Activated CD4-positive, CD25-positive, alpha-beta regulatory T cell treated with anti-CD3 and anti-CD28 coated beads, Interleukin-2, amount 50 U/mL, for 72 hours (primary cell): ENCODE data around the gene KLK4.
"Not testable (repeated sequence)": the region's sequence is repeated elsewhere in the genome, so short reads cannot be mapped to it uniquely, and the experiment has no call there.

Experiments used
- DNase-seq: peaks from one replicate; pipeline ENCODE4 v3.0.0; 2021

KLK4 gene

GRCh38 chr19:50912727-50913716, 1.8 kb upstream of the KLK4 start:
- DNase-seq, result no peak

GRCh38 chr19:50912102-50912599, 956 bp upstream of the KLK4 start:
- no peak for DNase-seq

GRCh38 chr19:50910722-50911121, 473 bp downstream of the KLK4 start:
- no peak for DNase-seq

- peak; percentile 39 for DNase-seq
Measured at GRCh38 chr19:50909240-50910070, 1.7 kb downstream of the KLK4 start.

- no peak for DNase-seq
Measured at GRCh38 chr19:50908336-50908735, 2.9 kb downstream of the KLK4 start.

- DNase-seq, result peak; percentile 42
Measured at GRCh38 chr19:50906217-50906616, 5.0 kb downstream of the KLK4 start.

GRCh38 chr19:50902640-50903039, 8.6 kb downstream of the KLK4 start:
- DNase-seq, result no peak

- DNase-seq, result no peak
Measured at GRCh38 chr19:50899569-50899968, 11.6 kb downstream of the KLK4 start.

- DNase-seq, result no peak
Measured at GRCh38 chr19:50898018-50898417, 13.2 kb downstream of the KLK4 start.

- DNase-seq, result no peak
Measured at GRCh38 chr19:50897612-50898011, 13.6 kb downstream of the KLK4 start.

- no peak for DNase-seq
Measured at GRCh38 chr19:50897191-50897607, 14.0 kb downstream of the KLK4 start.

GRCh38 chr19:50896591-50897190, 14.5 kb downstream of the KLK4 start:
- no peak for DNase-seq

- DNase-seq, result not testable (repeated sequence)
Measured at GRCh38 chr19:50896089-50896590, 15.1 kb downstream of the KLK4 start.

GRCh38 chr19:50894478-50895356, 16.5 kb downstream of the KLK4 start:
- no peak for DNase-seq

GRCh38 chr19:50893047-50893736, 18.0 kb downstream of the KLK4 start:
- DNase-seq, result no peak

- no peak for DNase-seq
Measured at GRCh38 chr19:50891253-50891625, 20.0 kb downstream of the KLK4 start.

GRCh38 chr19:50890422-50891252, 20.6 kb downstream of the KLK4 start:
- DNase-seq, result no peak

- DNase-seq, result no peak
Measured at GRCh38 chr19:50889638-50890037, 21.6 kb downstream of the KLK4 start.

- DNase-seq, result no peak
Measured at GRCh38 chr19:50882188-50882587, 29.0 kb downstream of the KLK4 start.

- no peak for DNase-seq
Measured at GRCh38 chr19:50880241-50880640, 31.0 kb downstream of the KLK4 start.
